ENCODE measurements around the gene PPP2R5A. TPM values are rescaled to one million over a fixed set of nuclear protein-coding genes. Genes with fewer than 3 reads are reported as not detected.

PPP2R5A gene
- polyA plus RNA-seq, 1 of the 3 experiments (the other 2 are of a cell fraction), result 5.4 TPM

DNA sequence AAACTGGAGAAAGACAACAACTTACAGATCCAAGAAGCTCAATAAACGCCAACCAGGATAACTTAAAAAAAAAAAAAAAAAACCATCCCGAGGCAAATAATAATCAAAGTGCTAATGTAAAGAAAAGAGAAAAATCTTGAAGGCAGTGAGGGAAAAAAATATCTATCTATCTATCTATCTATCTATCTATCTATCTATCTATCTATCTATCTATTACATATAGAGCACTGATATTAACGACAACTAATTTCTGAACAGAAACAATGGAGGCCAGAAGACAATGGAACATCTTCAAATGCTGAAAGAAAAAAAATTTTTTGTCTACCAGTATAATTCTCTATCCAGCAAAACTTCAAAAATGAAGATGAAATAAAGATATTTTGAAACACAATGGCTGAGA lies 111.4 kb downstream of the PPP2R5A start:
- no peaks in the 10 kb centered on the region for H3K9me2 ChIP-seq
- CTCF ChIA-PET, result interaction anchor here (1.4 kb wide), 1 partner anchor 13 kb away, joined by 3 read pairs; no protein-coding TSS in a partner anchor
- no peaks in the 10 kb centered on the region for H4K20me1 ChIP-seq (ENCODE audit: insufficient read depth)
- H3K4me2 ChIP-seq, result no peak overlapping the region
- peaks cover 10 to 11% of the 10 kb centered on the region in 2 experiments for H3K36me3 ChIP-seq (replicated peaks in 1 of 2; ENCODE audit: control insufficient read depth in 1 of 2, insufficient read depth in 2 of 2, low read length in 1 of 2)
- TF ChIP-seq GATA2 (CRISPR knock-in tag; IDR thresholded peaks at IDR 0.05) (no peak), NRF1 (IDR thresholded peaks at IDR 0.05; ENCODE audit: low read depth, low read length) (no peak)
- H3K4me3 ChIP-seq (ENCODE audit: low read depth in 2 of 2, low read length in 1 of 2), result no peak overlapping the region
- peaks cover 15% of the 10 kb centered on the region for H3K79me2 ChIP-seq (ENCODE audit: insufficient read depth)
- no peak overlapping the region for H3K9ac ChIP-seq
- peaks cover 13% of the 10 kb centered on the region; the same call in 1 of the 2 replicates for H3K9me3 ChIP-seq
- POLR2A ChIA-PET, result interaction anchor here (0.7 kb wide), 1 partner anchor 1488 kb away, joined by 3 read pairs; no protein-coding TSS in a partner anchor
- H3F3A ChIP-seq (replicated peaks; ENCODE audit: insufficient read depth), result no peaks in the 10 kb centered on the region
- no peak overlapping the region for H3K27ac ChIP-seq (ENCODE audit: low read depth in 2 of 2, low read length in 1 of 2)
- H2AFZ ChIP-seq (ENCODE audit: low read depth), result no peak overlapping the region
- DNase-seq, result no peak
- no peaks in the 10 kb centered on the region for H3K4me1 ChIP-seq (ENCODE audit: control insufficient read depth in 1 of 2, insufficient read depth in 2 of 2, low read depth in 1 of 2, low read length in 1 of 2)
- WGBS (ENCODE audit: low lambda C conversion rate), result 93% methylated on average over 3 of the region's 3 CpGs
- H3K27me3 ChIP-seq (ENCODE audit: insufficient read depth), result no peaks in the 10 kb centered on the region

DNA sequence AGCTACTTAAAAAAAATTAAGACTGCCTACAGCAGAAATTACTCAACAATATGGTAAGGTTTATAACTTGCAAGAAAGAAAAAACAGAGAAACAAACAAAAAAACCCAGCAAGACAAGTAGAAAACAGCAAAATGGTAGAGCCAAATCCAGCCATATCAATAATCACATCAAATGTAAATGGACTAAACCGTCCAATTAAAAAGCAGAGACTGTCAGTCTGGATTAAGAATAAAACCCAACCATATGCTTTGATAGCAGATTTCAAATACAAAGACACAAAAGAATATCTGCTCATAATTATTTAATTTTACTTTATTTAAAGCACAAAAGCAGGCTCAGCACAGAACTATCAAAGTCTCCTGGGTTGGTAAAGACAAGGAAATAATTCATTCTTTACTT lies 112.0 kb downstream of the PPP2R5A start:
- no peak overlapping the region; a peak in 1 of 4 replicates for H3K4me3 ChIP-seq (ENCODE audit: low read depth in 2 of 2, low read length in 1 of 2)
- peaks cover 10 to 11% of the 10 kb centered on the region in 2 experiments for H3K36me3 ChIP-seq (replicated peaks in 1 of 2; ENCODE audit: control insufficient read depth in 1 of 2, insufficient read depth in 2 of 2, low read length in 1 of 2)
- peaks cover 15% of the 10 kb centered on the region for H3K79me2 ChIP-seq (ENCODE audit: insufficient read depth)
- H3K4me1 ChIP-seq (ENCODE audit: control insufficient read depth in 1 of 2, insufficient read depth in 2 of 2, low read depth in 1 of 2, low read length in 1 of 2), result no peaks in the 10 kb centered on the region
- ChIA-PET POLR2A (no interaction called here), CTCF (interaction anchor here (1.4 kb wide), 1 partner anchor 13 kb away, joined by 3 read pairs; no protein-coding TSS in a partner anchor)
- no peak overlapping the region for H3K9ac ChIP-seq
- no peak overlapping the region for H3K4me2 ChIP-seq
- H3K27ac ChIP-seq (ENCODE audit: low read depth in 2 of 2, low read length in 1 of 2), result no peak overlapping the region
- H3K9me2 ChIP-seq, result no peaks in the 10 kb centered on the region
- no peak overlapping the region for H2AFZ ChIP-seq (ENCODE audit: low read depth)
- TF ChIP-seq, protein P1, sequence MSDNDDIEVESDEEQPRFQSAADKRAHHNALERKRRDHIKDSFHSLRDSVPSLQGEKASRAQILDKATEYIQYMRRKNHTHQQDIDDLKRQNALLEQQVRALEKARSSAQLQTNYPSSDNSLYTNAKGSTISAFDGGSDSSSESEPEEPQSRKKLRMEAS (IDR thresholded peaks at IDR 0.05; ENCODE audit: low read depth), result no peak
- TF ChIP-seq TCF12 (IDR thresholded peaks at IDR 0.05) (no peak), FOXM1 (IDR thresholded peaks at IDR 0.05; ENCODE audit: low read depth) (no peak), FOXJ3 (CRISPR knock-in tag; IDR thresholded peaks at IDR 0.05) (no peak), POLR2AphosphoS5 (IDR thresholded peaks at IDR 0.05; ENCODE audit: low read depth, low read length) (no peak), NRF1 (IDR thresholded peaks at IDR 0.05; ENCODE audit: low read depth, low read length) (no peak), MXI1 (IDR thresholded peaks at IDR 0.05; ENCODE audit: low read depth, low read length) (no peak), SMC3 (IDR thresholded peaks at IDR 0.05; ENCODE audit: low read depth, low read length) (no peak), YY1 (IDR thresholded peaks at IDR 0.05; ENCODE audit: low read depth) (no peak), NFIC (IDR thresholded peaks at IDR 0.05; ENCODE audit: borderline replicate concordance) (no peak), EP300 (IDR thresholded peaks at IDR 0.05; ENCODE audit: borderline replicate concordance in 1 of 2, low read depth in 1 of 2, low read length in 1 of 2) (no peak), JUND (IDR thresholded peaks at IDR 0.05) (no peak)
- TF ChIP-seq, protein P2, sequence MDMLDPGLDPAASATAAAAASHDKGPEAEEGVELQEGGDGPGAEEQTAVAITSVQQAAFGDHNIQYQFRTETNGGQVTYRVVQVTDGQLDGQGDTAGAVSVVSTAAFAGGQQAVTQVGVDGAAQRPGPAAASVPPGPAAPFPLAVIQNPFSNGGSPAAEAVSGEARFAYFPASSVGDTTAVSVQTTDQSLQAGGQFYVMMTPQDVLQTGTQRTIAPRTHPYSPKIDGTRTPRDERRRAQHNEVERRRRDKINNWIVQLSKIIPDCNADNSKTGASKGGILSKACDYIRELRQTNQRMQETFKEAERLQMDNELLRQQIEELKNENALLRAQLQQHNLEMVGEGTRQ (IDR thresholded peaks at IDR 0.05; ENCODE audit: borderline replicate concordance, low read depth, low read length), result no peak
- TF ChIP-seq, protein P3, sequence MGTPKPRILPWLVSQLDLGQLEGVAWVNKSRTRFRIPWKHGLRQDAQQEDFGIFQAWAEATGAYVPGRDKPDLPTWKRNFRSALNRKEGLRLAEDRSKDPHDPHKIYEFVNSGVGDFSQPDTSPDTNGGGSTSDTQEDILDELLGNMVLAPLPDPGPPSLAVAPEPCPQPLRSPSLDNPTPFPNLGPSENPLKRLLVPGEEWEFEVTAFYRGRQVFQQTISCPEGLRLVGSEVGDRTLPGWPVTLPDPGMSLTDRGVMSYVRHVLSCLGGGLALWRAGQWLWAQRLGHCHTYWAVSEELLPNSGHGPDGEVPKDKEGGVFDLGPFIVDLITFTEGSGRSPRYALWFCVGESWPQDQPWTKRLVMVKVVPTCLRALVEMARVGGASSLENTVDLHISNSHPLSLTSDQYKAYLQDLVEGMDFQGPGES (IDR thresholded peaks at IDR 0.05; ENCODE audit: low read depth, low read length), result no peak
- TF ChIP-seq, protein P4, sequence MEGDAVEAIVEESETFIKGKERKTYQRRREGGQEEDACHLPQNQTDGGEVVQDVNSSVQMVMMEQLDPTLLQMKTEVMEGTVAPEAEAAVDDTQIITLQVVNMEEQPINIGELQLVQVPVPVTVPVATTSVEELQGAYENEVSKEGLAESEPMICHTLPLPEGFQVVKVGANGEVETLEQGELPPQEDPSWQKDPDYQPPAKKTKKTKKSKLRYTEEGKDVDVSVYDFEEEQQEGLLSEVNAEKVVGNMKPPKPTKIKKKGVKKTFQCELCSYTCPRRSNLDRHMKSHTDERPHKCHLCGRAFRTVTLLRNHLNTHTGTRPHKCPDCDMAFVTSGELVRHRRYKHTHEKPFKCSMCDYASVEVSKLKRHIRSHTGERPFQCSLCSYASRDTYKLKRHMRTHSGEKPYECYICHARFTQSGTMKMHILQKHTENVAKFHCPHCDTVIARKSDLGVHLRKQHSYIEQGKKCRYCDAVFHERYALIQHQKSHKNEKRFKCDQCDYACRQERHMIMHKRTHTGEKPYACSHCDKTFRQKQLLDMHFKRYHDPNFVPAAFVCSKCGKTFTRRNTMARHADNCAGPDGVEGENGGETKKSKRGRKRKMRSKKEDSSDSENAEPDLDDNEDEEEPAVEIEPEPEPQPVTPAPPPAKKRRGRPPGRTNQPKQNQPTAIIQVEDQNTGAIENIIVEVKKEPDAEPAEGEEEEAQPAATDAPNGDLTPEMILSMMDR (IDR thresholded peaks at IDR 0.05), result no peak
- no peaks in the 10 kb centered on the region for H4K20me1 ChIP-seq (ENCODE audit: insufficient read depth)
- no peaks in the 10 kb centered on the region for H3F3A ChIP-seq (replicated peaks; ENCODE audit: insufficient read depth)
- H3K27me3 ChIP-seq (ENCODE audit: insufficient read depth), result no peaks in the 10 kb centered on the region
- no peak for DNase-seq
- peaks cover 13% of the 10 kb centered on the region; the same call in 1 of the 2 replicates for H3K9me3 ChIP-seq
- WGBS (ENCODE audit: low lambda C conversion rate), result 89% methylated on average over 1 of the region's 1 CpG
